Colon (tissue), 2 donors: ENCODE data around the gene OBP2A.

Experiments used
- FAIRE-seq: peaks from 2 replicates; lab custom pipeline; 2012; peaks lifted over from hg19 to GRCh38; lab: Jason Lieb, UNC
- donor health status: control.
- donor health status: control.

The OBP2A gene

GRCh38 chr9:135552021-135552697, 6.2 kb downstream of the OBP2A start:
- FAIRE-seq: no peak

DNA sequence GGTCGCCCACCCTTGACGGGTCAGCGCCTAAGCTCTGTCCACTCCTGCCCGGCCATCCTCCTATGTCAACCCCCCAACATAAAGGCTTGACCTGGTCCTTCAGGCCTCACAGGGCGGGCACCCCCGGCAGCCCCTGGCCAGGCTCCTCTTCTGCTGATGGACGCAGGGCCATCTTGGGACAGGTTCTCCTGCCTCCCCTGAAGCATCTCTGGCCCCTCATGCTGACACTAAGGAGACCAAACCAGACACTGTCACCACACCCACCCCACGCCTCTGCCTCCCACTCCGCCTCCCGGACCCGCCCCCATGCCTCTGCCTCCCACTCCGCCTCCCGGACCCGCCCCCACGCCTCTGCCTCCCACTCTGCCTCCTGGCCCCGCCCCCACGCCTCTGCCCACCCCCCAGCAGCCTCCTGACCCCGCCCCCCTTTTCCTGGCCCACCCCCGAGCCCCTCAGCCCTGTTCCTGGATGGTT, 6.8 kb downstream of the OBP2A start:
- no peak for FAIRE-seq

GRCh38 chr9:135554718-135555117, 8.8 kb downstream of the OBP2A start:
- no peak for FAIRE-seq

- no peak for FAIRE-seq
These were observed 9.3 kb downstream of the OBP2A start for GRCh38 chr9:135555203-135555602.

- no peak for FAIRE-seq
These were observed 10.0 kb downstream of the OBP2A start for GRCh38 chr9:135555910-135556309.

GRCh38 chr9:135559606-135560005, 13.7 kb downstream of the OBP2A start:
- FAIRE-seq: no peak

DNA sequence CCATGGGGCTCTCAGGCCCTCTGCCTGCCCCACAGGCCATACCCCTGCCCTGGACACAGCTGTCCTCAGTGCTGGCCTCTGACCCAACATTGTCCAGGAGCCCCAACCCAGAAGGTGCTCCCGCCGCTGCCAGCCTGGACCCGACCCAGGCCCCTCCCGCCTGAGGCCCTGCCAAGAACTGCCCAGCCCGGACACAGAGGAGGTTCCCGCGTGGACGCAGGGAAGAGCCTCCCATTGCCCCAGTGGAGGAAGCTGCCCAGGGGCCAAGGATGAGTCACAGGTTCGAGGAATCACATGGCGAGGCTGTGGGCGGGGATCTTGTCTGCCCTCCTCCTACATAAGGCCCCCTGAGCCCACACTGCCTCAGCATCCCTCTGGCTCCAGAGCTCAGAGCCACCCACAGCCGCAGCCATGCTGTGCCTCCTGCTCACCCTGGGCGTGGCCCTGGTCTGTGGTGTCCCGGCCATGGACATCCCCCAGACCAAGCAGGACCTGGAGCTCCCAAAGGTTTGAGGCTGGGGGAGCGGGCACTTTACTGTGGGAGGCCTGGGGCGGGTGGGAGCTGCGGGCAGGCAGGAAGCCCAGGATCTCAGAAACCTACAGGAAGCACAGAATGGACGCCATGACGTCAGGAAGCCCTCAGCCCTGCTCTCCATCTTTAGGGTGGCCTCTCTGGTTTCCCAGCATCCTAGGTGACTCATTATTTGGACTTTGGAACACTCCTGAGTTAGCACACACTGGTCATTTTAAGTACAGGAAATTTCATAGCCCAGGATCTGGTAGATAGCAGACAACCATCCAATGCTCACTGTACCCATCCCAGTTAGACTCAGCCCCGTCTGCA, 15.7 kb downstream of the OBP2A start, which contains the start of gene PAEP:
TSS of gene PAEP (plus strand) at position 366 of the 844 bp plus-strand sequence.
- FAIRE-seq: no peak

DNA sequence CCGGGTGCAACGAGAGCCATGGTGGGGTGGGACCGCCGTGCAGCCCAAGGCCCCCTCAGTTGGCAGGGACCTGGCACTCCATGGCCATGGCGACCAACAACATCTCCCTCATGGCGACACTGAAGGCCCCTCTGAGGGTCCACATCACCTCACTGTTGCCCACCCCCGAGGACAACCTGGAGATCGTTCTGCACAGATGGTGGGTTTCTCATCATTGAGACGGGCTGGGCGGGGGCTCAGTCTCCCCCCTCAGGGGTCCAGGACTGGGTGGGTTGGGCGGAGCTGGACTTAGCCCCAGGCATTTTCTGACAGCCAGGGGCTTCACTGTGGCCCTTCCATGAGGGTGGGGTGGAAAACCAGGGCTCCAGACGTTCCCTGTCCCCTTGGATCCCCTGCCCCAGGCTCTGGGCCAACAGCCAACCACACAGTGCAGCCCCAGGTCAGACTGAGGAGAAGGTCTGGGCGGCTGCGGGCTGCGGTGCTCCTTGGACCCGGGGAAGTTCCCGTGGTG, 16.4 kb downstream of the OBP2A start:
- FAIRE-seq: no peak

DNA sequence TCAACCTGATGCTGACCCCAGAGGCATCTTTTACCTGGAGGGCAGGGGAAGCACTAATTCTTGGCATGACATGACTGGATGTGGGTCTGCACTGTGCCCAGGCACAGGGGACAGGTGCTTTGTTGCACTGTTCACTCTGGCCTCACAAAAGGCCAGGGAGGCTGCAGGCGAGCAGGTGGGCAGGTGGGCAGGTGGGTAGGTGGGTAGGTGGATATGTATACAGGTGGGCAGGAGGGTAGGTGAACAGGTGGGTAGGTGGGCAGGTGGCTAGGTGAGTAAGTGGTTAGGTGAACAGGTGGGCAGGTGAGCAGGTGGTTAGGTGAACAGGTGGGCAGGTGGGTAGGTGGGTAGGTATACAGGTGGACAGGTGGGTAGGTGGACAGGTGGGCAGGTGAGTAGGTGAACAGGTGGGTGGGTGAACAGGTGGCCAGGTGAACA, 17.1 kb downstream of the OBP2A start:
- no peak for FAIRE-seq

DNA sequence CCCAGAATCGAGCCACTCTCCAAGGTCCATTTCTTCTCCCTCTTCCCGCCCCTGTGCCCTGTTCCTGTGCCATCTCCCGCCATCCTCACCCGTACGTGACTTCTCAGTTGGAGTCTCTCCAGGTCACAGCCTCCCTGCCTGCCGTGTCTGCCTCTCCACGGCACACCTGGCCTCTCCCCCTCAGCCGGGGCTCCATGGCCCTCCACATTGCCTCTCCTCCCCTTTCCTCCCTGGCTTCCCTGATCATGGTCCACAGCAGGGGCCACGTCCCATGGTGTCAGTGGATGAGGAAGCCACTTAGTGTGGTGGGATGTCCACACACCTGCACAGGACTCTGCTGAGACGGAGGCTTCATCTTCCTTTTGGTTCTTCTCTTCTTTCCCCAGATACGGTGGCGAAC, 17.9 kb downstream of the OBP2A start:
- no peak for FAIRE-seq

GRCh38 chr9:135565141-135565628, 19.3 kb downstream of the OBP2A start:
- no peak for FAIRE-seq

DNA sequence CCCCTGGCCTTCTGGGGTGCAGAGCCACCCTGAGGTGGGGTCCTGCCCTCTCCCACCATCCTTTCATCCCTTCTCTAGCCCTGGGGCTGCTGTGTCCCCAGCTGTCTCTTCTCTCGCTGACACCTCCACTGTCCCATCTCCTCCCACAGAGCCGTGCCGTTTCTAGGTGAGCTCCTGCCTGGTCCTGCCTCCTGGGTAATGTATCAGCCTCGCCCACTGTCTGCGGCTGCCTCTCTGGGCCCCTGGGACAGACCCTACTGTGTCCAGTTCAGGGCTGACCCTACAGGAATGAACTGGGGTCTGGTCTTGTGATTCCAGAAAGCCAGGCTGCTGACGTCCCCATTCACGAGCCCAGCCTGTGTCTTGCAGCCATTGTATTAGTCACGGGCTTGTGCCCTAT, 19.7 kb downstream of the OBP2A start:
- no peak for FAIRE-seq

DNA sequence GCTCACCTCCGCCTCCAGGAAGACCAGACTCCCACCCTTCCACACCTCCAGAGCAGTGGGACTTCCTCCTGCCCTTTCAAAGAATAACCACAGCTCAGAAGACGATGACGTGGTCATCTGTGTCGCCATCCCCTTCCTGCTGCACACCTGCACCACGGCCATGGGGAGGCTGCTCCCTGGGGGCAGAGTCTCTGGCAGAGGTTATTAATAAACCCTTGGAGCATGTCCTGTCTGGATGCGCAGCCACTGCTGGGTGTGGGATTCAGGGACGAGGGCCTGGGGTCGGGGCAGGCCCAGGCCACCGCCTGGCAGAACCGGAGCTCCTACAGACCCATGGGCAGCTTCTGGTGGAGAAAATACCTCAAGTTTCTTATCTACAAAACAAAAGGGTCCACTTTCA, 20.6 kb downstream of the OBP2A start:
- FAIRE-seq: no peak

GRCh38 chr9:135567311-135567710, 21.4 kb downstream of the OBP2A start:
- FAIRE-seq: no peak

DNA sequence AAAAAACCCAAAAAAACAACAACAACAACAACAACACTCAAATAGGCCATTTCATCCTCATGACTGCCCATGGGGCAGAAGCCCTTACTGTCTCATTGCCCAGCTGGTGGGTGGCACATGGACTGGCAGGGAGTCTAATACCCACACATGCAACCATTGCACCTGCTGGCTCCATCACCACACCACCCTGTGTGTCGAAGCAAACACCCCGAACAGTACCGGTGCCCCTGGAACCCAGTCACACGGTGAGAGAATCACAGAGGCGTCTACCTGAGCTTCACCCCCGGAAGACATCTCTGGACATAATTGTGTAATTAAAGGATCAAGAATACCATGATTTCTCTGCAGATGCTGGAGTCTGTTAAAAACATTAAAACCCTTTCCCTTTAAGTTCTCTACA, 22.1 kb downstream of the OBP2A start:
- no peak for FAIRE-seq

- no peak for FAIRE-seq
These were observed 24.5 kb downstream of the OBP2A start for GRCh38 chr9:135570456-135570855.

DNA sequence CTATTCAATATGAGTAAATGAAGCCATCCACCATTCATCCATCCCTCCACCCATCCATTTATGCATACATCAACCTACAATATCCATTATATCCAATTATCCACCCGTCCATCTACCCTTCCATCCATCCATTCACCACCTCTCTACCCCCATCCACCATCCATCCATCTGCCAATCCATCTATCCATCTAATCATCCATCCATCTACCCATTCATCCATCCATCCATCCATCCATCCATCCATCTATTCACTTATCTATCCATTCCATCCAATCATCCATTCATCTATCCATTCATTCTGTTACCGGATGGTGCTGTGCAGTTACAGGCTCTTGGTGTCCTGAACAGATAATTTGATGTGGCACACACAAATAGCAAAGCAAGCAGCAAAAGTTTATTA, 26.3 kb downstream of the OBP2A start:
- FAIRE-seq: no peak

- FAIRE-seq: no peak
These were observed 27.2 kb downstream of the OBP2A start for GRCh38 chr9:135573124-135573523.

DNA sequence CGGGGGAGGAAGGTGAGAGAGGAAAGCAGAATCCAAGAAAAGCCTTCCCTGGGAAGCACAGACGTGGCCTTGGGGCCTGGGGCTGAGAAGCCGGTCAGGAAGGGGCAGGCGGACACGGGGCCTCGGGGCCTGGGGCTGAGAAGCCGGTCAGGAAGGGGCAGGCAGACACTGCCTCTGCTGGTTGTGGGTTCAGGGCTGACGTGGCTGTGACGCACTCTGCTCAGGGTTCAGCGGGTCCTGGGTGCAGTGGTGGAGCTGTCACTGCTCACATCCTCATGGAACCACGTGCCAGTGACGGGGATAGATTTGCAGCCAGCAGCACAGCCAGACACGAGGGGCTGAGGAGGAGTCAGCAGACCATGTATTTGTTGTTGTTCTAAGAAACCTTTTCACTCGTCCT, 28.4 kb downstream of the OBP2A start:
- no peak for FAIRE-seq

- FAIRE-seq: no peak
These were observed 29.0 kb downstream of the OBP2A start for GRCh38 chr9:135574943-135575342.

DNA sequence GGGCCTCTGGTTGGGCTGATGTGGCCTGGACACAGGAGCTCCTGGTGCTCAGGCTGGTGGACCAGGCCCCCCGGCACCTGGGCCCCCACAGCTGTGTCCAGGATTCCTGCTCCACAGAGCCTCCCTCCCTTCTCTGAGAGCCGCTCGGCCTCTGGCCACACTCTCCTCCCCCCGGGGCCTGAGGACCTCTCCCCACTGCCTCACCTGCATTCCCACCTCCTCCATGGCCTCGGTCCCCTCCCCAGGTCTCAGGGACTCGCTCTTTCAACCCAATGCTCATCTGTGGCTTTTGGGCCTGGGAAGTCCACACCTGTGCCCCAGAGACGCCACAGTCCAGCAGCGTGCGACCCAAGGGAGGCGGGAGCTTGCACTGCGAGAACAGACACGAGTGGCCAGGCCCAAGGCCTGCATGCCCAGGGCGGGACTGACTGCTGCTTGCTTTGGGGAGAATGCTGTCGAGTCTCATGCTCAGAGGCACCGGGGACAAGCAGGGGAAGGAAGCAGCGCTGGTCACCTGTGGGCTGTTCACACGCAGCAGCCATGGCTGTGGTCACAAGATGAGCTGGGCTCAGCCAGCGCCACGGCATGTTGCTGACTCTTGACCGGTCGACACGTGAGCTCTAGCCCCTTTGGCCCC, 30.2 kb downstream of the OBP2A start:
- FAIRE-seq: no peak

GRCh38 chr9:135577256-135577655, 31.3 kb downstream of the OBP2A start:
- FAIRE-seq: no peak

- no peak for FAIRE-seq
These were observed 33.4 kb downstream of the OBP2A start for GRCh38 chr9:135579356-135579755.
